Measurements from ENCODE around the gene RCL1. TPM values are rescaled to one million over a fixed set of nuclear protein-coding genes. Genes with fewer than 3 reads are reported as not detected.

Gene RCL1
- total RNA-seq, 2 experiments from 2014 or later, result 16.8 TPM

DNA sequence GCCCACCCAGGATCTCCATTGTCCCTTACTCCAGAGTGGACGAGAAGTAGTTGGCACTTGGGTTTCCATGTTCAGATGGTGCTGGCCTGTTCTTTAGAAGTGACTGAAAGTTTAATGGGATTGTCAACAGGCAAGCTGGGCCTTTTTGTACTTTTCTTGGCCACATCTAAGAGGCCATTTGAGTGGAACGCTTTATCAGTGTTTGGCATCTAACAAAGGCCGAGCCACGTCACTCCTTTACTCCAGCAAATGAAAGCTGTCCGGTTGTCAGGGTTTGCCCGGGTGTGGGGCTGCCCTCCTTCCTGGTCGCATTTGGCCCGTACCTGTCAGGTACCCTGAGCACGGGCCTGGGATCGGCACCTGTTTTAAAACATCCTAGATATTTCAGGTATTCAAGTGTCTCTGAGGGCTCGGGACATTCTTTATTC lies 71.5 kb downstream of the RCL1 start:
- no peak for DNase-seq
- Mint-ChIP-seq H3K4me3 (no peak overlapping the region), H3K36me3 (ENCODE audit: low read depth) (peaks cover 15% of the 10 kb centered on the region), H3K9me3 (ENCODE audit: insufficient read depth) (no peaks in the 10 kb centered on the region), H3K27ac (no peak overlapping the region), H3K4me1 (ENCODE audit: low read depth) (peaks cover 23% of the 10 kb centered on the region), H3K27me3 (ENCODE audit: low read depth) (no peaks in the 10 kb centered on the region)
- CTCF ChIA-PET, result no interaction called here
- ATAC-seq, result no peak
- POLR2A ChIA-PET, result no interaction called here

DNA sequence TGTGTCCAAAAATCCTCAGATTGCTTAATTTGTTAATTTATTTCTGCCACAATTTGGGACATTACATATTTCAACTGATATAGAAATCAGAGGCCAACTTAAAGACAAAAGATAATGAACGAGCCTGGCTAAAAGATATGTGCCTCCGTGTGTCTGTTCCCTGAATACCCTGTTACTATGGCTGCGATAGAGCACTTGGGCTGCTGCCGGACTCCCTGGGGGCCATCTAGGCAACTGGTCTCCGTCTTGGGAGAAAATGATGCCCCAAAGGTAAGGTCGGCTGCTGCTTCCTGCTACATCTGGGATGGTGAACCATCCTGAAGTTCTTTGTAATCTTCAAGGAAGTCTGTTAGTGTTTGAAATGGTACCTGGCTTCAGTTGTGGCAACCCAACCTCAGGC lies 72.0 kb downstream of the RCL1 start:
- POLR2A ChIA-PET, result interaction anchor here (1.6 kb wide), 1 partner anchor 120 kb away, joined by 3 read pairs; the partner anchor contains the start of gene JAK2
- H3K4me1 Mint-ChIP-seq (ENCODE audit: low read depth), result peaks cover 23% of the 10 kb centered on the region
- no peak for DNase-seq

DNA sequence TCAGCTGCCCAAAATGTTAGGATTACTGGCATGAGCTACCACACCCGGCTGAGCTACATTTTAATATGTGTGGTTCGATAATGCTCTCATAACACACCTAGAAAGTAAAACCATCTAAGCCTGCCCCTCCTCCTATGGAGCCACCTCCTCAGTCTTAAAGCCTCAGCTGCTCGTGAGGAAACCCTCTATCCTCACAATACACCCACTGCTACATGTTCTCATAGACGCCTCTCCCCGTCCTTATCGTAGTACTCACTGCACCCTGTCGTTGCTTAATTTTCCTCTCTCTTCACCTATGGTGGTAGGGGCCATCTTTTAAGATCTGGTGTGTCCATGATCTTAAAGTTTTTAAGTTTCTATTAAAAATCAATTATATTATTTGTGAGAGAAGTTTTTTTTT lies 72.9 kb downstream of the RCL1 start:
- H3K27ac Mint-ChIP-seq, result no peak overlapping the region
- no peaks in the 10 kb centered on the region for H3K9me3 Mint-ChIP-seq (ENCODE audit: insufficient read depth)
- ATAC-seq (no peak), DNase-seq (no peak)
- H3K4me1 Mint-ChIP-seq (ENCODE audit: low read depth), result peaks cover 23% of the 10 kb centered on the region
- H3K27me3 Mint-ChIP-seq (ENCODE audit: low read depth), result no peaks in the 10 kb centered on the region
- POLR2A ChIA-PET, result interaction anchor here (1.6 to 1.9 kb wide), 2 partner anchors 73 to 119 kb away, joined by 3 to 6 read pairs; partner anchors contain the start of genes JAK2 and RCL1
- CTCF ChIA-PET, result interaction anchor here (0.5 to 1.3 kb wide), 3 partner anchors 59 to 557 kb away, joined by 3 to 7 read pairs (median 7); no protein-coding TSS in a partner anchor
- H3K4me3 Mint-ChIP-seq, result no peak overlapping the region
- H3K36me3 Mint-ChIP-seq (ENCODE audit: low read depth), result peaks cover 12% of the 10 kb centered on the region

More for the DNA sequence above, 72.0 kb downstream of the RCL1 start:
- Mint-ChIP-seq H3K27me3 (ENCODE audit: low read depth) (no peaks in the 10 kb centered on the region), H3K4me3 (no peak overlapping the region), H3K9me3 (ENCODE audit: insufficient read depth) (no peaks in the 10 kb centered on the region), H3K36me3 (ENCODE audit: low read depth) (peaks cover 15% of the 10 kb centered on the region), H3K27ac (no peak overlapping the region)
- no peak for ATAC-seq
- CTCF ChIA-PET, result interaction anchor here (1.3 kb wide), 1 partner anchor 60 kb away, joined by 7 read pairs; no protein-coding TSS in a partner anchor

DNA sequence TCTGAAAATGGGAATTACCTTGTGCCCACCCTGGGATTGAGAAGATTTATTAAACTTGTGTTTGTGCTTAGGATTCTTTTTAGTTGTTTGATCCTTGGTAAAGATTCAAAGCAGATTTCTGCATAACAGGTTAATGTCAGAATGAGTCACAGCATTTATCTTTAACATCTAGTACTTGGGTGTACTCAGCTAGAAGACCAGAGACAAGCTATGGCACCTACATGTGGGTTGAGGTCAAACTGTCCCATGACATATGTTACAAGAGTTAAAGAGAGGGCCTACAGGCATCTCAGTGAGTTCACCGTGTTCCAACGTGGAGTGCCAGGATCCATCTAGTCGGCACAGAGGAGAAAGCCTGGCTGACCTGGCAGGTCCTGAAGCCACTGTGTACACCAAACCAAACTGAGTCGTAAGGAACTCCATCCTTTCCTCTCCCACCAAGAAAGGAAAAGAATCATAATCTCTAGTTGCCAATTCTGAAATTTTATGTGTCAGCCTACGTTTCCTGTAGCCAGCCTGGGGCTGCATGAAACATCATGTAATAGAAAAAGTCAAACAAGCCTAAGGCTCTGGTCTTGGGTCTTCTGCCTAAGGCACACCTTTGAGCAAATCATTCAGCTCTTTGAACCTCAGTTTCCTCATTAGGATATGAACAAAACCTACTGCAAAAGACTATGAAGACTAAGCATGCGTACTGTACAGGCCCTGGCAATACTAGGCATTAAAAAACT lies 73.7 kb downstream of the RCL1 start:
- ATAC-seq, result no peak
- H3K4me1 Mint-ChIP-seq (ENCODE audit: low read depth), result peaks cover 23% of the 10 kb centered on the region
- CTCF ChIA-PET, result interaction anchor here (1.2 kb wide), 1 partner anchor 58 kb away, joined by 7 read pairs; no protein-coding TSS in a partner anchor
- no peak for DNase-seq
- POLR2A ChIA-PET, result interaction anchor here (0.9 to 1.9 kb wide), 4 partner anchors 11 to 119 kb away, joined by 3 to 6 read pairs (median 4); partner anchors contain the start of genes JAK2 and RCL1
- H3K27me3 Mint-ChIP-seq (ENCODE audit: low read depth), result no peaks in the 10 kb centered on the region
- H3K4me3 Mint-ChIP-seq, result no peak overlapping the region
- no peak overlapping the region for H3K27ac Mint-ChIP-seq
- peaks cover 7% of the 10 kb centered on the region for H3K36me3 Mint-ChIP-seq (ENCODE audit: low read depth)
- H3K9me3 Mint-ChIP-seq (ENCODE audit: insufficient read depth), result no peaks in the 10 kb centered on the region

DNA sequence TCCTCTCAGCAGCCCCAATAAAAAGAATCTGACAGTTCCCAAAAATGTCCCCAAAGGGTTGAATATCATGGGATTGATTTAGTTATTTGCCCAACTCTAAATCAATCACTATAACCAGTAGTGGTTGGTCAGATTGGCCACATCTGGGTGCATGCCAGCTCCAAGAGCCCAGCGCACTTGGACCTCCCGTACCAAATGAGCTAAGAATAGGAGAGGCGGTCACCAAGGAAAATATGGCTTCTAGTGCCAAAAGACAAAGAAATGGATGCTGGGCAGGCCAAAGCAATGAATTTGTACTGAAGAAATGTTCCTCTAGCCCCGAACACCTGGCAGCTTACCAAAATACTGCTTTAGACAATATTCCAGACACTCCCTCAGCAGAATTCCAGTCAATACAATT lies 80.3 kb downstream of the RCL1 start:
- Mint-ChIP-seq H3K4me1 (ENCODE audit: low read depth) (no peaks in the 10 kb centered on the region), H3K4me3 (no peak overlapping the region), H3K27me3 (ENCODE audit: low read depth) (no peaks in the 10 kb centered on the region), H3K9me3 (ENCODE audit: insufficient read depth) (no peaks in the 10 kb centered on the region), H3K27ac (no peak overlapping the region), H3K36me3 (ENCODE audit: low read depth) (peaks cover 2% of the 10 kb centered on the region)
- DNase-seq (no peak), ATAC-seq (no peak)
- ChIA-PET CTCF (no interaction called here), POLR2A (no interaction called here)

DNA sequence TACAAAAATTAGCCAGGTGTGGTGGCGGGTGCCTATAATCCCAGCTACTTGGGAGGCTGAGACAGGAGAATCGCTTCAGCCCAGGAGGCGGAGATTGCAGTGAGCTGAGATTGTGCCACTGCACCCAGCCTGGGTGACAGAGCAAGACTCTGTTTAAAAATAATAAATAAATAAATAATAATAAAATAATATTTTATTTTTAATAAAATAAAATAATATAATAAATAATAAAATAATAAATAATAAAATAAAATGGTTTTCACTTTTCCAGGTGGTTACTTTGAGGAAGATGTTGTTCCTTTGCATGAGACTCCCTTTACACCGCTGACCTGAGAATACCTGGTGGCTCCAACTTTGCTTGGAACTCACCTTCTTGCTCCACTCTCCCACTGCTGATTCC lies 82.8 kb downstream of the RCL1 start:
- CTCF ChIA-PET, result no interaction called here
- ATAC-seq, result no peak

DNA sequence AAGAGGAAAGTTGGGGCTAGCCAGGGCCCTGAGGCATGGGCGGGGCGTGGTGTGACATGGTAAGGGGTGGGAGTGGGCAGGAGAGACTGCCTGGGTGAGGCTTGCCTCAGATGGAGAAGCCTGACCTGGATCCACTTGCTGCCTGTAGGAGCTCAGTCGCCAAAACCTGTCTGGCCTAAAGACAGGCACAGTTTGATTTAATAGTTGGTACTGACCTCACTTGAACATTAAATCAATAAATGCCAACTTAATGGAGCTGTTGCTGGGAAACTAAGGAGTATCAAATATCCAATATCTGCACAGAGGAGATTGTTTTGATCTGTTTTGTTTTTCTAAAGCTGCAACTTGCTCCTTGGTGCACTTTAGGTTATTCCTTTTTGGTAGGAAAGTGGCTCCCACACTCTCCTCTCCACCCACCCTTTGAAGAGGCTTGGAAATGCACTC lies 86.4 kb downstream of the RCL1 start:
- DNase-seq, result no peak
- Mint-ChIP-seq H3K36me3 (ENCODE audit: low read depth) (peaks cover 5% of the 10 kb centered on the region), H3K27ac (no peak overlapping the region), H3K9me3 (ENCODE audit: insufficient read depth) (no peaks in the 10 kb centered on the region), H3K4me1 (ENCODE audit: low read depth) (peaks cover 6% of the 10 kb centered on the region), H3K27me3 (ENCODE audit: low read depth) (no peaks in the 10 kb centered on the region), H3K4me3 (no peak overlapping the region)
- ChIA-PET CTCF (interaction anchor here (1.2 to 1.4 kb wide), 2 partner anchors 46 to 106 kb away, joined by 3 read pairs; partner anchors contain the start of gene JAK2), POLR2A (no interaction called here)
- ATAC-seq, result no peak

More for the DNA sequence above, 82.8 kb downstream of the RCL1 start:
- no peak overlapping the region for H3K4me3 Mint-ChIP-seq
- H3K9me3 Mint-ChIP-seq (ENCODE audit: insufficient read depth), result no peaks in the 10 kb centered on the region
- H3K4me1 Mint-ChIP-seq (ENCODE audit: low read depth), result no peaks in the 10 kb centered on the region
- H3K27ac Mint-ChIP-seq, result no peak overlapping the region
- H3K27me3 Mint-ChIP-seq (ENCODE audit: low read depth), result no peaks in the 10 kb centered on the region
- DNase-seq, result no peak
- POLR2A ChIA-PET, result no interaction called here
- H3K36me3 Mint-ChIP-seq (ENCODE audit: low read depth), result peaks cover 2% of the 10 kb centered on the region

DNA sequence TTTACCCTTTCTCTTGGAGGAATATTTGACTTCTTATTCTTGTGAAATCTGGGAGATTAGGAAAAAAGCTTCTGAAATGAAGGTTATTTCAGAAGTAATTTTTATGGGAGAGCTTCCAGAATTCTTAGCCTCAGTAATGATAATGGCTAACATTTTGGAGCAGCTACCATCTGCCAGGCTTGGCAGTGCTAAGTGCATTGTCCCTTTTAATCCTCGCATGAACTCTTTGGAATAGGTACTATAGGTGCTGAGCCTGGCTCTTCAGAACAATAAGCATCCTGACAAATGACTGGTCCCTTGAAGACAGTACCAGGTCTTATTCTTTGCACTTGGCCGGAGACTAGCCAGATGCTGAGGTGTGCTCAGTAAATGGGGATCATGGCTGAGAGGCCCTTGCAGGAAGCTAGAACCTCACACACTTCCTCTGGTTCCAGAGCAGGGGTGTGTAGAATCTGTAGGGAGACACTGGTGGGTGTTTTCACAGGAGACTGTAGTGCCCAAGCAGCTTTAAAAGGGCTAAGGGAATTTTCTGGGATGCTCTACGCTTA lies 90.7 kb downstream of the RCL1 start:
- Mint-ChIP-seq H3K36me3 (ENCODE audit: low read depth) (peaks cover 3% of the 10 kb centered on the region), H3K27ac (no peak overlapping the region), H3K9me3 (ENCODE audit: insufficient read depth) (no peaks in the 10 kb centered on the region), H3K4me3 (no peak overlapping the region), H3K4me1 (ENCODE audit: low read depth) (peaks cover 6% of the 10 kb centered on the region), H3K27me3 (ENCODE audit: low read depth) (no peaks in the 10 kb centered on the region)
- POLR2A ChIA-PET, result no interaction called here
- no peak for DNase-seq
- ATAC-seq, result no peak
- CTCF ChIA-PET, result interaction anchor here (0.7 to 1.3 kb wide), 3 partner anchors 13 to 120 kb away, joined by 3 read pairs; no protein-coding TSS in a partner anchor

DNA sequence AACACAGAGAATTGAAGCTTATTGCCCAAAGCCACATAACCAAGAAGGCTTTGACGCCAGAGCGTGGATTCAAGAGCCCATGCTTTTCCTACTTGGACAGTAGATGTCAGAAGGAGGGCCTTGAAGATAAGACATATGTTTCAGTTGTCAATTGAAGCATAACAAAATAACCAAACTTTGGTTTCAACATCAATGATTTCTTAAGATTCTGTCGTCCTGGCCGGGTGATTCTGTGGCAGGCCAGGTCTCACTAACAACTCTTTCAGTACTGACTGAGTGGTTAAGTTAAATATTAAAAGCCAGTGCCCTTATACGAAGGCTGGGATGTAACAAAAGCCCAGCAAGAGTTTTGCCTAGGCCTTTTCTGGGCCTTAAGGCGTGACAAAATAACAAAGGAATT lies 94.0 kb downstream of the RCL1 start:
- Mint-ChIP-seq H3K9me3 (ENCODE audit: insufficient read depth) (no peaks in the 10 kb centered on the region), H3K27me3 (ENCODE audit: low read depth) (no peaks in the 10 kb centered on the region), H3K36me3 (ENCODE audit: low read depth) (peaks cover 2% of the 10 kb centered on the region), H3K4me1 (ENCODE audit: low read depth) (peaks cover 6% of the 10 kb centered on the region), H3K27ac (no peak overlapping the region), H3K4me3 (no peak overlapping the region)
- DNase-seq, result no peak
- ChIA-PET CTCF (interaction anchor here (1.4 kb wide), 1 partner anchor 23 kb away, joined by 4 read pairs; no protein-coding TSS in a partner anchor), POLR2A (interaction anchor here (0.6 to 0.7 kb wide), 3 partner anchors 25 to 38 kb away, joined by 3 to 6 read pairs (median 3); no protein-coding TSS in a partner anchor)
- no peak for ATAC-seq

DNA sequence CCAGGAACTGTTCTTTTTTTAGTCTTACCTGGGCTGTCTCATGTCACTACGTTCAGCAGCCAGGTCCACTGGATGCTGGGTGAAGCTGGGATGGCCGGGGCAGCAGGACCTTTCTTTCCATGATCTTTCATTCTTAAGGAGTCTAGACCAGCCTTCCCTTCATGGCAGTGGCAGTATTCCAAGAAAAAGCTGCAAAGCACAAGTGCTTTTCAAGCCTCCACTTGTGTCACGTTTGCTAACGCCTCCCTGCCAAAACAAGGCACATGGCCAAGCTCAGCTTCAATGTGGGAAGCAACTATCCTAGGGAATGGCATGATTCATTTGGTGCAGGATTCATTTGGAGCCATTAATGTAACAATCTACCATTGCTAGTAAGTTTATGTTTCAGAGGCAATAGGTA lies 94.8 kb downstream of the RCL1 start:
- ATAC-seq (no peak), DNase-seq (no peak)
- POLR2A ChIA-PET, result no interaction called here
- peaks cover 6% of the 10 kb centered on the region for H3K4me1 Mint-ChIP-seq (ENCODE audit: low read depth)
- no peak overlapping the region for H3K27ac Mint-ChIP-seq
- H3K36me3 Mint-ChIP-seq (ENCODE audit: low read depth), result no peaks in the 10 kb centered on the region
- no peak overlapping the region for H3K4me3 Mint-ChIP-seq
- no peaks in the 10 kb centered on the region for H3K9me3 Mint-ChIP-seq (ENCODE audit: insufficient read depth)
- CTCF ChIA-PET, result interaction anchor here (1.4 kb wide), 1 partner anchor 22 kb away, joined by 4 read pairs; no protein-coding TSS in a partner anchor
- no peaks in the 10 kb centered on the region for H3K27me3 Mint-ChIP-seq (ENCODE audit: low read depth)

DNA sequence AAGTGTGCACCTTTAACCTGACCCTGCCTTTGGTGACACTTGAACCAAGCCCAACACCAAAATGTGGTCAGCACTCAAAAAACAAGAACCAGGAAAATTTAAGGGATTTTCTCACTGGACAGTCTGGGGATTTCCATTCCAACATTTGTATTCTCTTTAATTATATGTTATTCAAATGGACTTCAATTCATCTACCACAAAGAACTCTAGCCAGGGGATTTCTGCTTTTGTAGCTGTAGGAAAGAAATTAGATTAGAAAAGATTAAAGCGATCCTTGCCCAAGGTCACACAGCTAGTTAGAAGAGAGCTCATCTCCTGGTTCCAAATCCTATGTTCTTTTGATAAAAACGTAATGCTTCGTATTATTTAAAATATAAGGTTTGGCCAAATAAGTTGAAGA lies 97.5 kb downstream of the RCL1 start:
- H3K27me3 Mint-ChIP-seq (ENCODE audit: low read depth), result no peaks in the 10 kb centered on the region
- H3K4me3 Mint-ChIP-seq, result no peak overlapping the region
- ChIA-PET CTCF (interaction anchor here (0.8 to 0.9 kb wide), 2 partner anchors 9 to 20 kb away, joined by 3 to 4 read pairs; no protein-coding TSS in a partner anchor), POLR2A (no interaction called here)
- ATAC-seq (no peak), DNase-seq (no peak)
- no peaks in the 10 kb centered on the region for H3K9me3 Mint-ChIP-seq (ENCODE audit: insufficient read depth)
- no peaks in the 10 kb centered on the region for H3K36me3 Mint-ChIP-seq (ENCODE audit: low read depth)
- H3K4me1 Mint-ChIP-seq (ENCODE audit: low read depth), result no peaks in the 10 kb centered on the region
- H3K27ac Mint-ChIP-seq, result no peak overlapping the region

DNA sequence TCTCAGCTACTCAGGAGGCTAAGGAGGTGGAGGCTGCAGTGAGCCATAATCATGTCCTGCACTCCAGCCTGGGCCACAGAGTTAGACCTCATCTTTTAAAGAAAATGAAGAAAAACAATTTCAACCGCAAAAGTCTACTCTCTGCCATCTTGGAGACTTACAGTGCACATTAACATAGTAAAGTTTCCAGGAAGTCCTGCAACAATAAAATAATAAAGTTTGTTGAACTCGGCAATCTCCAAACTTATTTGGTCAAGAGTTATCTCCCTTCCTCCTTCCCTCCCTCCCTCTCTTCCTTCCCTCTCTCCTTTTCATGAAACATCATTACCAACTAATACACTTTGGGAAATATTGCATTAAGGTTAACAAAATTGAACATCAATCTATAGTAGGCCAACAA lies 98.2 kb downstream of the RCL1 start:
- ATAC-seq, result no peak
- no peaks in the 10 kb centered on the region for H3K4me1 Mint-ChIP-seq (ENCODE audit: low read depth)
- H3K9me3 Mint-ChIP-seq (ENCODE audit: insufficient read depth), result no peaks in the 10 kb centered on the region
- H3K4me3 Mint-ChIP-seq, result no peak overlapping the region
- H3K36me3 Mint-ChIP-seq (ENCODE audit: low read depth), result no peaks in the 10 kb centered on the region
- ChIA-PET CTCF (no interaction called here), POLR2A (interaction anchor here (0.7 kb wide), 1 partner anchor 21 kb away, joined by 3 read pairs; no protein-coding TSS in a partner anchor)
- no peaks in the 10 kb centered on the region for H3K27me3 Mint-ChIP-seq (ENCODE audit: low read depth)
- H3K27ac Mint-ChIP-seq, result no peak overlapping the region
- no peak for DNase-seq
